HTR-8/SVneo (cell line): ENCODE data around the gene TEX35.
"Not testable (repeated sequence)": the region's sequence is repeated elsewhere in the genome, so short reads cannot be mapped to it uniquely, and the experiment has no call there.

Experiments
- DNase-seq: peaks from one replicate; pipeline ENCODE4 v3.0.0; 2011; ENCODE audit warnings: low spot score, mixed read lengths; ENCODE audit not compliant: insufficient read length
- FAIRE-seq: peaks from 2 replicates; lab custom pipeline; 2011; peaks lifted over from hg19 to GRCh38; lab: Jason Lieb, UNC

The TEX35 gene

DNA sequence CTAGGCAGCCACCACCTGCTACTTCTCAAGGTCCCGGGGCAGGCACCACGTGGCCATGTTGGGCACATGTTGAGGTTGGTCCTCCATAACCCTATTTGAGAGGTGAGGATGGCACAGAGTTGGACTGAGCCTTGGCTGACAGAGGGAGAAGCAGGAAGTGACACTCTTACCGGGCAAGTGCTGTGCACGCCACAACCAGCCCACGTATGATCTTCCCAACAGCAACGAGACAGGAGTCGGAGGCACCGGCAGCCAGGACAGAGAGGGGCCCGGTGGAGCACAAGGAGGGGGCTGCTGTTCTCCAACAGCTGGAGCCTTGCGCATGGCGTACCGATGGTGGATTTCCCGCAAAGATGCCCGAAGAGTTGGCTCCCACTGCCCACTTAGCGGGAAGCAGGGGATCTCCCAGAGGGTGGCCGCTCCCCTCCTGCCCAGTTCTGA, 19.6 kb upstream of the TEX35 start:
- FAIRE-seq = no peak
- DNase-seq = no peak

DNA sequence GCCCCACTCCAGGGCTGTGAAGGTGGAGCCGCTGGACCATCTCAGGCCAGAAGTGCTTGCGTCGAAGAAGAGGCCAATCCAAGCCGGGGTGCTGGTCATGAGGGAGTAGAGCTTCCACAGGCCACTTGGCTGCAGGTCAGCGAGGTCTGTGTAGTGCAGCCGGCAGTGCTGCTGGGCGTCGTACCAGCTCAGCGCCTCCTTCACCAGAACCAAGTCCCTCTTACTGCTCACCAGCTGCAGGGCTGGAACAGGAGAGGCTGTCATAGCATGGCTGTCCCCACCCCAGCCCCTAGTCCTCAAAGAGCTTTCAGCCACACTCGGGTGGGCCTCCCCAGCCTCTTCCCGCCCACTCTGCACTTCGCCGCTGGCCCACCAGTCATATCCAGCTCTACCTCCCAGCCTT, 18.3 kb upstream of the TEX35 start:
- DNase-seq (no peak), FAIRE-seq (no peak)

DNA sequence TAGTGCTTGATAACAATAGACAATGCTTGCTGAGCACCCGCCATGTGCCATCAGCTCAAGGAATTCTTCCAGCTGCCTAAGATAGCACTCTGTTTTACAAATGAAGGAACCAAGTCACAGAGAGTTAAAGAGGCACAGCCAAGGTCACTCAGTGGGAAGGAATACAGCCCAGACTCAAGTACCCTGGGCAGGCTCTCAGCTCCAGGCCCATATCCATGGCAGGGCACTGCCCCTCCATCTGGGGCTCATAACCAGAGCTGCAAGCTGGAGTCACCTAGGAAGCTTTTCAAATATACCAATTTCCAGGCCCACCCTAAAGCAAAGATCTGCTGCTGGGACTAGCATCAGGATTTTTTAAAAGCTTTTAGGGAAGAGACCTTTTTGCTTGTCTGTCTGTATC, 17.8 kb upstream of the TEX35 start:
- FAIRE-seq (no peak), DNase-seq (no peak)

DNA sequence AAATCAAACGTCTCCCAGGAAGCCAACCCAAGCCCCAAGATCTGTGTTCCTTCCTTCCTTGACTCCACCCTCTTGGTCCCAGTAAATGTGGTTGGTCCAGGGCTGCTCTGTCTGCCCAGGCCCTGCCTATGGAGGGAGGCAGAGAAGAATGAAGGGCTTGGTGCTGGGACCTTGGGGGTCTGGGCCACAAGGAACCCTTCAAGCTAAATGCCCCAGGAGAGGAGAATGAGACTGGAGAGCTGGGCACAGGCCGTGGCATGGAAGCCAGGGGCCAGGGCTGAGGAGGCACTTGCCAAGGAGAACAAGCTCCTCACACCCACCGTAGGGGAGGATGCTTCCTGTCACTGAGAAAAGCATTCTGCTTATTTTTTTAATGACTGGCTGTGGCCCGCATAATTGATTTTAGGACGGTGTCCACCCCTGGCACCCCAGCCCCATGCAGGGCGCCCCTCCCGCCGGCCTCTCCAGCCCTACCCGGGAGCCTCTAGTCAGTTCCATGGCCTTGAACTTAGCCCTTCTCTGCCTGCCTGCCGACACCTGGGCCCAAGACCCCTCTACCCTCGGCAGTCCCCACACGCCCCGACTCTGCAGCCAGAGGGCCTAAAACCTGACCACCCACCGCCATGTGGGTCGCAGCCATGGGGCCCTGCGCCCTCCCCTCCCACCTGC, 17.0 kb upstream of the TEX35 start:
- FAIRE-seq = no peak
- no peak for DNase-seq

DNA sequence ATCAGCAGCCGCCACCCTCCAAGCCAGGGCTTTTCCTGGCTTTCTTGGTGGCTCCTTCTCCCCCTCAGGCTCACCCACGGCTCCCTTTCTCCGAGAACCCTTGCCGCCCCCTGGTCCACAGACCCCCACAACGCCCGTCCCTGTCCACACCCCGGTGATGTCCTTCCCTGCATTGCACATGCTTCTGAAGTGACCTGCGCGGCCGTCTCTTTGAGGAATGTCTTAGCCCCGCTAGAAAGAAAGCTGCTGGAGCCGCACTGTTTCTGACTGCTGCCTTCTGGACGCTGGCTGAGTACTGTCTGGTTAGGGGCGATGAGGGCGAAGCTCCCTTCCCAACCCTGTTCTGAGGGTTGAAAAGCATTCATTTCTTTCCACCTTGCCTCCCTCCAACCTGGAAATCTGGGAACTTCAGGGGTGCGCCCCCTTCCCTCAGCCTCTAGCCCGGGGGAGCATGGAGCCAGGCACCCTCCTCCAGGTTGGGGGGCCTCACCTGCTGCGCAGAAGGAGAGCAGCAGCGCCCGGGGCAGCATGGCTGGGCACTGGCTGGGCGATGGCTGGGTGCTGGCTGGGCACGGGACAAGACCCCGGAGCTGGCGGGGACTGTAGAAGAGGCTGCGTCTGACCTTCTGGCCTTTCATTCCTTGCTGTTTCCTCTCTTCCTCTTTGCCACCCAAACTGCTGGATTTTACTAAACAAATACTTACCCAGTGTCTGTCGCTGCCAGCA, 16.3 kb upstream of the TEX35 start, which contains the start of gene CLEC20A:
Gene CLEC20A, minus strand, starts transcription at position 555 of the 726 bp plus-strand sequence. Its CDS starts 25 bp downstream, at position 530.
- FAIRE-seq (no peak), DNase-seq (no peak)

DNA sequence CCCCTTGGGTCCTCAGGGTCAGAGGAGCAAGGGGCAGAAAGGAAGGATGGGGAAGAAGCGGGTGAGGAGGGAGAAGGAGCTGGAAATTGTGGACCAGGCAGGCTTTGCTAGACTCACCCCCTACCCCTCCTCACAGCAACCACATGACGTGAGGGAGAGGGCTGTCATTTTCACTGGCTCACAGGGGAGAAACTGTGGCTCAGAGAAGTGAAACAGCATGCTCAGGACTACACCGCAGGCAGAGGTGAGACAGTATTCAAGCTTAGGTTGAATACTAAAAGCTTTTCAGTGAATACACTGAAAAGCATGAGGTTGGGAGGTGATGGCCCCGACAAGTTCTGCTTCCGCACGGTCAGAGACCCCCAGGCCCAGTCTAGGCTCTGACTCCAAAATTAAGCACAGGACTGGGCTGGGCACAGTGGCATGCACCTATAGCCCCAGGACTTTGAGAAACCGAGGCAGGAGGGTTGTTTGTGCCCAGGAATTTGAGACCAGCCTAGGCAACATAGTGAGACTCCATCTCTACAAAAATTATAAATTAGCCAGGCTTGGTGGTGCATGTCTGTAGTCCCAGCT, 14.9 kb upstream of the TEX35 start:
- FAIRE-seq (no peak), DNase-seq (no peak)

DNA sequence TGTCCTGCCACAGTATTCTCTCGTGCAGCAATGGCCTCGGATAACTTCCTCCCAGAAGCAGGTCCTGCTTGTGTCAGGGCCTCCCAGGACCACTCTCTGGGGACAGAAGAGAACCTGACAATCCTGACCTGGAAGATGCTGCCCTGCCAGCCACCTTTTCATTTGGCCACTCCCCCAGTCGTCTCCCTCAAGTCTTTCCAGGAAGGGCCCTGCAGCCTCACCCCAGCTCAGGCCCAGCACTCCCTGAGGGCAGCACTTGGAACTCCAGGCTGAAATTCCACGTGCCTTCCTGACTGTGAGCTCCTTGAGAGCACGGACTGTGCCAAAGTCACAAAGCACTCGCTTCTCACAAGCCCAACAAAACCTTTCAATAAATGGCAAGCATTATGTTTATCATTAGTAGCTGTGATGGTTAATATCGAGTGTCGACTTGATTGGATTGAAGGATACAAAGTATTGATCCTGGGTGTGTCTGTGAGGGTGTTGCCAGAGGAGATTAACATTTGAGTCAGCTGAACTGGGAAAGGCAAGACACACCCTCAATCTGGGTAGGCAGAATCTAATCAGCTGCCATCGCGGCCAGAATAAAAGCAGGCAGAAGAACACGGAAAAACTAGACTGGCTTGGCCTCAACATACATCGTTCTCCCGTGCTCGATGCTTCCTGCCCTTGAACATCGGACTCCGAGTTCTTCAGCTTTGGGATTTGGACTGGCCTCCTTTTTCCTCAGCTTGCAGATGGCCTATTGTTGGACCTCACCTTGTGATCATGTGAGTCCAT, 13.8 kb upstream of the TEX35 start:
- DNase-seq = no peak
- FAIRE-seq = no peak

DNA sequence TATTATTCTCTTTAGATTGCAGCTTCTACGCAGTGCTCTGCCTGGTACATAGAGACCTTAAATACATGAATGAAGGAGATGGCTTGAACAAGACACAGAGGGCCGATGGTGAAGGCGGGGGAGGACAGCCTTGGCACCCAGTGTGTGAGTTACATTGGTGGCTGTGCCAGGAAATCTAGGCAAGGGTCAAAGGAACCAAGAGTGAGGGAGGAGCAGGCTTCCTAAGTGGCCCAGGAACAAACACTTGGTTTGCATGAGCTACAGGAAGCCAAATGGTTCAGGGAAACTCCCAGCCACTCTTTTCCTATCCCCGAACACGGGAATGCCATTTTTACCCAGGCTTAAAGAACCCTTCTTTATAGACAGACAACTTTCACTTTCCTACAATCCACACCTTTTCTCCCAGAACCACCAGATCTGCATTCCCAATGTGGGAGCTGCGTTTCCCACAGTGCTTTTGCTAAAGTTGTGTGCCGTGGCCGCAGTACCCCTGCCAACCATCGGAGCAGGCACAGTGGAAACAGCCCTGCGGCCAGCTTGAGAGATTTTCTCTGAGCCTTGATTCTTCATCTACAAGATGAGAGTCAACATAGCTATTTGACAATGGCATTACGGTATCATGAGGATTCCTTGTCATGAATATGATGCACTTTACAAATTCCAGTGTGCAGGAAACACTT, 12.7 kb upstream of the TEX35 start:
- no peak for DNase-seq
- FAIRE-seq = no peak

DNA sequence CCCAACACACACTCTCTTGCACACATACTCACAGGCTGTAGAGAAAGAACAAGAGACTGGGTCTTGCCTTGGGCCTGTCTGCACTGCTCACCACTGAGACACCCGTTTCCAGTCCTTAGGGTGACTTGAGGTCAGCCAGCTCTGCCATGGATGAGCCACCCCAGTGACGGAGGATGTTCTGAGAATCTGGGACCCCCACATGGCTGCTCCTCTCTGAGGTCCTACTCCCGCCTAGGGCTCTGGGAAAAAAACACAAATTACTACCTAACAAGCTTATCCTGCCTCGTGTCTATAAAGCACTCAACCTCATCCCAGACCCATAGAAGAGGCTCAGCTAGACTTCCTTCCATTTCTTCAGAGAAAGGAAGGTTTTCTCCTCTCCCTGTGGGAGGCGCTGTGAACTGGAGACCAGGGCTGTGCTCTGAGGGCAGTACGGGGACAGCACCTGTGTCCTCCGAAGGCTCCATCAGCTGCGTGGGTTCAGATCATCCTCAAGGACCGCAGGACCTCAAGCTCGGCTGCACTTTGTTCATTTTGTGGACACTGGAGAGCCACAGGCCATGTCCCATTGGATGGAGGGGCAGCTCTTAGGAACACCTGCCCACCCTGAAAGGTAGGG, 11.9 kb upstream of the TEX35 start:
- DNase-seq = no peak
- no peak for FAIRE-seq

DNA sequence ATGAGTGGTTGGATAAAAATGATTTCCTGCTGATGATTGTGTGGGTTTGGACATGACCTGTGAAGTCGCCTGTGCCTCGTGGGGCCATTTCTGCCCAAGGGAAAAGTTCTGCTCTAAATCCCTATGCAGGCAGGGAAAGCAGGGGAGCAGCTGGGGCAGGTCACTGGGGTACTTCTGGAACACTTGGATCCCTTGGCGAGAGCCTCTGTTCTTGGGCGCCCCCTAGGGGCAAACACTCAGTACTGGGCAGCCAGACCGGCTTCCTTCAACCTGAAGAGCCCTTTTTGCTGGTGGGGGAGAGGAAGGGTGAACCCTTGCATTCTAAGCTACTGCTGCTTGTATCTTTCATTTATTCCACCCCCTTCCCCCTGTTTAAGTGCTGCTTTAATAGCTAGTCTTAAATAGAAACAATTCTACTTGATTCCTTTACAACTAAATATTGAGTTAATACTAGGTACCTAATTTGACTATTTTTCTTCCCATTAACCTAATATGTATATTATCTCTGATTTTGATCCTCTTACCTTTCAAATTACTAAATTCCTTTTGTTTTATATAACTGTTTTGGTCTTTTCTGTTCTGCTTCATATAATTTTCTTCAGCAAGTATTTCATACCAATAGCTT, 11.1 kb upstream of the TEX35 start:
- no peak for FAIRE-seq
- DNase-seq = peak; percentile 88

DNA sequence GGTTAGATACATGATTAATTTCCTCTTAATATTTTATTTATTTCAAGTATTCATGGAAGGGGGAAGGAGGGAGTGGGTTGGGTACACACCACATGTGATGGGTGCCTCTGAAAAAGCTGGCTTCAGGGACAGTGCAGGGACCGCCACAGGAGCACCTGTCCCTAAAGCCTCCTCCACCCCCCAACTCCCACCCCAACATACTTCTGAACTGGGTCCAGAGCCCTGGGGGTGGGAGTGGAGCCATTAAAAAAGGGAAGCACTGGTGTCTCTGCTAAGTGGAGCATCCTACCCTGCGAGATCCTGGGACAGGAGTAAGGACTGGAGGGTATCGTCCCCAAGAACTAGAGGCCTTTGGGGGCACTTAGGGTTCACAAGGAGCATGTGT, 10.6 kb upstream of the TEX35 start:
- no peak for FAIRE-seq
- DNase-seq = no peak

DNA sequence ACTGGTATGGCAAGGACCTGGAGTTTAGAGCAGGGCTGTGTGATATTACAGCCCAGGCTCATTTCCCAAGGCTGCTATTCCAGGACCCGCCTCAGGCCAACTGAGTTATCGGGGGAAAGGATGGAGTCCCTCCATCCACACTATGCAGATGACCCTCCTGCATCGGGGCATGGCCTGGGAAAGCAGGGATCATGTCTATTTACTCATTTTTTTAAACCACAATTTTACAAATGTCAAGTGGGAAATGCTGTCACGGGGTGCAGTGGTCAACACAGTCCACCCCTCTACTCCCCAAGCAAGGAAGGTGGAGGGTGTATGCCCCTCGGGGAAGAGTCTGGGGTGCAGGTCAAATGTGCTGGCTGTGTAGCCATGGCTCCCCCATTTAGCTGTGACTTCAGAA, 10.1 kb upstream of the TEX35 start:
- DNase-seq (no peak), FAIRE-seq (no peak)

DNA sequence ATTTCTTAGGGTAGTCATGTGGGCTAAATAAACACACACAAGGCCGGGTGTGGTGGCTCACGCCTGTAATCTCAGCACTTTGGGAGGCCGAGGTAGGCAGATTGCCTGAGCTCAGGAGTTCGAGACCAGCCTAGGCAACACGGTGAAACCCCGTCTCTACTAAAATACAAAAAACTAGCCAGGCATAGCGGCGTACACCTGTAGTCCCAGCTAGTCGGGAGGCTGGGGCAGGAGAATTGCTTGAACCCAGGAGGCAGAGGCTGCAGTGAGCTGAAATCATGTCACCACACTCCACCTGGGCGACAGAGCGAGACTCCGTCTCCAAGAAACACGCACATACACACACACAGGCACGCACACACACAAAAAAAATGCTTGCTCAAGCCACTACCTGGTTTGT, 9.6 kb upstream of the TEX35 start:
- not testable (repeated sequence) for FAIRE-seq, DNase-seq

DNA sequence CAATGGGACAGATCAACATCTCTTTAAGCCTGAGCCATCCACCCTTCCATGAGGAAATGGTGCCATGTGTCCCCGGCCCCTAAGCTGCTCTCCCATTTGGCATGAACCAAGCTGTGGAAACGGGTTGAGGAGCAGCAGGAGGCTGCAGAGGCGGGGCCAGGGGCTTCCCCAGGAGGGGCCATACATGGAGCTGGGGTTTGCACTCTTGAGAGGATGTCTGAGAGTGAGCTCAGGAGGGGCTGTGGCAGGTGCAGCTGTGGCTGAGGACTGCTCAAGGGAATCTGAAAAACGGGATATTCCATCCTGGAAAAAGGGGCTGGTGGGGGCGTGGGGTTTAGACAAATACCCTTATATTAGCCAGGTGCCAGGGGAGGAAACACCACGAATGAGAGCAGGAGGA, 9.1 kb upstream of the TEX35 start:
- FAIRE-seq = no peak

DNA sequence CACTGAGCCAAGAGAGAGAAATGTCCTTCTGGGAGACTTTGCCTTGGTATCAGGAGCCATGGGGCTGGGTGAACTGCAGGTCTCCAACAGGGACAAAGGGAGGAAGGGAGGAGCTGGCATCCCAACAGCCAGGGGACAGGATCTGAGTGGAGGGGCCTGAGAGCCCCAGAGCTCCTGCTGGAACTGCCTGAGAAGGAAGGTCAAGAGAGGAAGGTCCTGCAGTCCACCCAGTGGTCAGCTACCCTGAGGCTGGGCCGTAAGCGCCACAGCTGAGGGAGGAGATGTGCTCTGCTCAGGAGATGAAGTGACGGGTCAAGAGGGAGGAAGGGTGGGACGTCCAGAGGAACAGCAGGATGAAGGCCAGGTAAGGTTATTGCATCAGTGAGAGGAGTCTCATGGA, 8.6 kb upstream of the TEX35 start:
- no peak for FAIRE-seq

More for the DNA sequence above, 9.1 kb upstream of the TEX35 start:
- no peak for DNase-seq

DNA sequence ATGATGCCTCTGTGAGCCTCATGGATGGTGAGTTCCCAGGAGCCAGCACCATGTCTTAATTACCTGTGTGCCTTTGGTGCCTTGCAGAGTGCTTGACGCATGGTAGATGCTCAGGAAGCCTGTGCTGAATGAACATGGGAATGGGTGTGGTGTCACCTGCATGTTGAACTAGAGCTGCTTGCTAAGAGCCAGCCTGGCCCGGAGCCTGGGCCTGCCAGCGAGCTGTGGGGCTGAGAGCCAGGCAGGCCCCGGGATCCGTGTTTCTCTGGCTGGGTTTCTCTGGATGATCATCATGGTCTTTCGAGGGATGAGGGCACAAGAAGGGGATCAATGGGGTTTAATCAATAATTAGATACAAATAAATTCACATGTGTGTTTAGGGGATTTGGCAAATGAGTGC, 6.7 kb upstream of the TEX35 start:
- FAIRE-seq (no peak), DNase-seq (no peak)

More for the DNA sequence above, 8.6 kb upstream of the TEX35 start:
- DNase-seq = no peak

DNA sequence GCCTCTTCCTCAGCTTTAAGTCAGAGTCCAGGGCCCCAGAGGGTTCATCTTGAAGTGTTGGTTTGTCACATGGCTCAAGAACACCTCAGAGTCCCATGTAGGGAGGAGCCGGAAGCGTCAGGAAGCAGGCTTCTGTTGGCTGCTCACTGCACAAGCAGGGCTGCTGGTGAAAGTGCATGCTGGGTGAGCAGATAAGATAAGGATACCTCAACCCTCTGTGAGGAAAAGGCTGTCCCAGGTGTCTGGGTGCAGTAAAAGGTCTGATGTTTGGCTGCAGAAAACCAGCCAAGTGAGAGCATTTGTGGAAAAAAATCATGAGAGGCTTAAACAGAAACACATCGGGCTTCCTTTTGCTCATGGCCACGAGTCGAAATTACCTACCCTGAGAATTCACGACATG, 6.2 kb upstream of the TEX35 start:
- no peak for DNase-seq
- no peak for FAIRE-seq

DNA sequence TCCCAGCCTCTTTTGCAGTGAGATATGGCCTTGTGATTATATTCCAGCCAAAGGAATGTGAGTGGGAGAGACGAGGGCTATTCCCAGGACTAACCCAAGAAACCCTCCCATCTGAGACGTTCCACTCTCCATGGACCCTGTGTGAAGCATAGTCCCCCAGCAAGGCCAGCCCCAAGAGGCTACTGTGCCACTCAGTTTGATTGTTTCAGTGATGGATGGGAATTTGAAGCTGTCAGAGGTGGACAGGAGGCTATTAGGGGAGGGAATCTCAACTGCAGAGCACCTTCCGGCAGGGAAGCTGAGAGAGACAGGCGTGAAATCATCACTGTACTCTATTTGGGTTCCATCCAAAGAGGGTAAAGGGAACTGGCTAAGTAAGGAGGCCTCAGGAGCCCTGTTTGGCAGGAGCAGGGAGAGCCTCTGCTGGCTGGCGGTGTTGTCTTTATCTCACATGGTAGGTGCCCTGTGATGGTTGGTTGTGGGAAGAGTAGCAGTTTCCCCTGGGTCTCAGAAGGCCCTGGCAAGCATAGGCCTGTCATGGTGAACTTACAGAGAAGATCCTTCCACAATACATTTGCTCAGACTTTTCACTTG, 3.4 kb upstream of the TEX35 start:
- no peak for FAIRE-seq

DNA sequence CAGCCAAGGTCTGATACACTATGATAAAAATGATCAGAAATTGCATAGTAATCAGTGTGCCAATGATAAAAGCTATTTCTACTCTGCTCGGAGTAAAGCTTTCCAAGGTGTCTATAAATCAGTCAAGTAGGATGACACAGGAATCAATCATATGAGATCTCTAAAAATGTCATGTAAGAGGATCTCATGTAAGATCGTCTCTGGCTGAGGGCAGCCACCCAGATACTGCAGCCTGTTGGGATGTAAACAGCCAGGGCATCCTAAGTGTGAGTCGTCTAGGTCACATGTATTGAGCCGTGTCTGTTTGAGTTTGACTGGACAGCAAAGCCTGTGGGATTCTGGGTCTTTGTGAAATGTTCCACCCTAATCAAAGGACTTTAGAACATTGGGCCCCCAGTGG, 2.8 kb upstream of the TEX35 start:
- FAIRE-seq = no peak

More for the DNA sequence above, 3.4 kb upstream of the TEX35 start:
- no peak for DNase-seq

More for the DNA sequence above, 2.8 kb upstream of the TEX35 start:
- no peak for DNase-seq
